Karpas-422 (cell line): ENCODE results near the gene TK2. TPM values are rescaled to one million over a fixed set of nuclear protein-coding genes. Genes with fewer than 3 reads are reported as not detected.

Experiments
- DNase-seq: peaks from one replicate; pipeline ENCODE4 v3.0.0-alpha.2; 2015
- H2AFZ ChIP-seq: fragments of 200-600 bp; sonication (generic); 2 replicates; pipeline ENCODE4 v1.6.1; 2014; ENCODE audit warnings: antibody characterized with exemption, low read length, mixed read lengths
- H3K27ac ChIP-seq: fragments of 200-600 bp; sonication (generic); 2 replicates; pipeline ENCODE4 v1.5.1; 2014; ENCODE audit warnings: mild to moderate bottlenecking, low read length, moderate library complexity
- H3K27me3 ChIP-seq: fragments of 200-600 bp; sonication (generic); 2 replicates; pipeline ENCODE4 v1.6.1; 2014; ENCODE audit warnings: low read length, mixed read lengths
- H3K36me3 ChIP-seq: fragments of 200-600 bp; sonication (generic); 2 replicates; pipeline ENCODE4 v1.6.1; 2014; ENCODE audit warnings: low read length, mixed read lengths; ENCODE audit not compliant: insufficient read depth
- H3K4me1 ChIP-seq: fragments of 200-600 bp; sonication (generic); 2 replicates; pipeline ENCODE4 v1.6.1; 2014; ENCODE audit warnings: mild to moderate bottlenecking, low read length, mixed read lengths
- H3K4me2 ChIP-seq: fragments of 200-600 bp; sonication (generic); 2 replicates; pipeline ENCODE4 v1.6.1; 2014; ENCODE audit warnings: low read length, low read depth, mild to moderate bottlenecking; ENCODE audit not compliant: poor library complexity, severe bottlenecking
- H3K4me3 ChIP-seq: fragments of 200-600 bp; sonication (generic); 2 replicates; pipeline ENCODE4 v1.5.1; 2014; ENCODE audit warnings: mild to moderate bottlenecking, antibody characterized with exemption, low read length, mixed read lengths
- H3K79me2 ChIP-seq: fragments of 200-600 bp; sonication (generic); 2 replicates; pipeline ENCODE4 v1.6.1; 2014; ENCODE audit warnings: mild to moderate bottlenecking, low read length, mixed read lengths
- H3K9ac ChIP-seq: fragments of 200-600 bp; sonication (generic); 2 replicates; pipeline ENCODE4 v1.6.0; 2014; ENCODE audit warnings: low read length
- H3K9me2 ChIP-seq: fragments of 200-600 bp; sonication (generic), shearing (Covaris generic); replicated peaks from 2 replicates; pipeline ENCODE4 v1.6.0; 2014; ENCODE audit warnings: mild to moderate bottlenecking, low read length, moderate library complexity; ENCODE audit not compliant: insufficient read depth
- H3K9me3 ChIP-seq: fragments of 300-700, 200-600 bp; sonication (generic); 2 replicates; pipeline ENCODE4 v1.6.1; 2014; ENCODE audit warnings: low read length, mixed read lengths
- H4K20me1 ChIP-seq: fragments of 200-600 bp; sonication (generic); 2 replicates; pipeline ENCODE4 v1.6.1; 2014; ENCODE audit warnings: mild to moderate bottlenecking, antibody characterized with exemption, low read length, low read depth; ENCODE audit not compliant: insufficient read depth
- total RNA-seq: library from RNA; depleted of rRNA; stranded (reverse); fragments of >200 nt; shearing (Covaris generic); gene quantifications from 2 replicates; pipeline ENCODE4 v1.2.3, GENCODE V29; 2014; ENCODE audit warnings: low replicate concordance

Gene TK2
- total RNA-seq, 1 experiment from 2014 or later, result 6.9 TPM

DNA sequence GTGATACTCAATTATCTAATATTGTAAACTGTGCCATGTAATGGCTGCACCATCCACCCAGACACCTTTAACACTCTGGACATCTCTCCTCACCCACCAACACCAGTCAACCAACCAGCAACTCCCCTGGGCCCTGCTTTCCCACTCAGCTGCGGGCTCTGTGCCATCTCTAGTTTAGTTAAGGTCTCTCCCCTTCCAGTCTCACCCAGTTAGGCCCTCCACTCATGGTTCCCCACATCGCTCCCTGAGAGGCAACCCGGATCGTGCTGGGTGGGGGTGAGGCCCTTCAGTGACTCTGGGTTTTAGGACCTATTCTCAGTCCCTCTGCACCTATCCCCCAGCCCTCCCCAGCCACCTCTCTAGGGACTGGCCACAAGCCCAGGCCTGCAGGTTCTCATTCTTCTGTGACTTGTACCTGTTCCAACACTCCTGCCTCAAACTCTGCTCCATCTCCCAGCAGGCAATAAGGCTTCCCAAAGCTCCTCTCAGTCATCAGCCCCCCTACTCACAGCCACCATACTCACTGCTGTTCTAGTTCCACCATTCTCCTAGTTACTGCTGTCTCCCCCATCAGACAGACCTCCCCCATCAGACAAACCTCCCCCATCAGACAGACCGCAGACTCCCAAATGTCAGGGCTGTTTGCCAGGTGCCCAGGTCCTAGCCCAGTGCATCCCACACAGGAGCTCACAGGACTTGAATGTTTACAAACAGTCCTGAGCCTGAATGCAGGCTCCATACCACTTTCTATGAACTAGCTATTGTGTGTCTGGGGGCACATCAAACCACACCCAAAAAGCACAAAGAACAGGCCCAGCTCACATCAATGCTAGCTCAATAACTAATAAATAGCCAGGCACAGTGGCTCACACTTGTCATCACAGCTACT, 2.6 kb downstream of the TK2 start:
- Histone ChIP-seq H3K36me3 (no peaks in the 10 kb centered on the region), H3K27me3 (no peaks in the 10 kb centered on the region), H3K9me3 (no peaks in the 10 kb centered on the region), H3K9ac (no peak overlapping the region), H3K4me1 (peaks cover 57% of the 10 kb centered on the region), H3K27ac (no peak overlapping the region), H2AFZ (no peak overlapping the region), H4K20me1 (no peaks in the 10 kb centered on the region), H3K79me2 (no peaks in the 10 kb centered on the region), H3K4me2 (peak overlapping the region; percentile 40), H3K4me3 (no peak overlapping the region), H3K9me2 (no peaks in the 10 kb centered on the region)
- no peak for DNase-seq

DNA sequence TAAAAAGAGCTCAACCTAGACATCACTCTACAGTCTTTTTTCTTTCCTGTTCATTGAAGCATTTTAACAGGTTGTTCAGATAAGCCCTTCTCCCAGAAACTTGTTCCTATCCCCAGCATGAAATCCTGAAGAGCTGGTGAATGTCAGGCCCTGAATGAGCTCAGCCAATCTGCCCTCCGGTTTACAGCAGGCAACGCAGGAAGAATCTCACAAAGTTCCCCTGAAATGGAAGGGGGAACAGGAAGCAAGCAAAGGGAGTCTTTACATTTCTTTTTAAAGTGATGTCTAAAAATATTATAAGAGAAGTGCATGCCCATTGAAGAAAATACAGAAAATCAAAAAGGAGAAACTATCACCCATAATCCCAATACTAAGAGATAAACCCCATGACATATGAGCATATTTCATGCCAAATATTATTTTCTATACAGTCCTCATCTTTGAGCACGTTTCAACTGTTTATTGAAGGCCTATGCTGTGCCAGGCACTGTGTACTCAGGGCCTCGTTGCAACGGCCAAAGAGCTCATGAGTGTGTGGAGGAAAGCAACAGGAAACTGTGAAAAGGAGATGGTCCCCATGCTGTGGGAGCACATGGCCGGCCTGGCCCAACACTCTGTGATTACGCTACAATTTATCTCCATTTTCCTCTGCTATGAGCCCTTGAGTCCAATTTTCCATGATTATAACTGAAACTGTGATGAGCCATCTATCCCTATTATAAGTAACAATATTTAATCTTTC, 5.7 kb downstream of the TK2 start:
- Histone ChIP-seq H3K9me3 (no peaks in the 10 kb centered on the region), H2AFZ (no peak overlapping the region), H3K27ac (no peak overlapping the region), H3K36me3 (no peaks in the 10 kb centered on the region), H3K27me3 (no peaks in the 10 kb centered on the region), H3K4me2 (no peak overlapping the region), H3K4me3 (no peak overlapping the region), H3K9ac (no peak overlapping the region), H3K9me2 (no peaks in the 10 kb centered on the region), H3K4me1 (peaks cover 32% of the 10 kb centered on the region), H4K20me1 (no peaks in the 10 kb centered on the region), H3K79me2 (no peaks in the 10 kb centered on the region)
- no peak for DNase-seq

DNA sequence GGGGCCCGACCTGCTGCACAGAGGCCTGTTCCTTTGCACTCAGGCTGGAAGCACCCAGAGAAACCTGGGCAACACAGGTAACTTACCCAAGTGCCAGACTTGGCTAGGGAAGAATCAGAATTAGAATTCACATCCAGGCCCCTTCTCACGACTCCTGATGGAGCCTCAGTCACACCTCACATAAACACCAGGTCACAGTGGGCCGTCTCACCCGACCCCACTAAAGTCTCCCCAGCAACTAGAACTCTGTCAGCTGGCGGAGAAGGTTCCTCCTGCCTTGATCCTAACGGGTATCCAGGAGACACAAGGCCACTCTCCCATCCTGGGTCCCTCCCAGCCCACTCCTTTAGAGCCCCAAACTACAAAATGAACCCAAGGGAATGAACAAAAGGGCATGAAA, 6.4 kb downstream of the TK2 start:
- DNase-seq, result no peak
- H3K4me2 ChIP-seq, result no peak overlapping the region
- no peak overlapping the region for H3K27ac ChIP-seq
- H3K4me3 ChIP-seq, result no peak overlapping the region
- no peaks in the 10 kb centered on the region for H3K9me2 ChIP-seq
- H3K79me2 ChIP-seq, result no peaks in the 10 kb centered on the region
- H2AFZ ChIP-seq, result no peak overlapping the region
- no peaks in the 10 kb centered on the region for H3K36me3 ChIP-seq
- H3K27me3 ChIP-seq, result no peaks in the 10 kb centered on the region
- no peak overlapping the region for H3K9ac ChIP-seq
- H3K4me1 ChIP-seq, result peaks cover 28% of the 10 kb centered on the region
- no peaks in the 10 kb centered on the region for H3K9me3 ChIP-seq
- no peaks in the 10 kb centered on the region for H4K20me1 ChIP-seq

DNA sequence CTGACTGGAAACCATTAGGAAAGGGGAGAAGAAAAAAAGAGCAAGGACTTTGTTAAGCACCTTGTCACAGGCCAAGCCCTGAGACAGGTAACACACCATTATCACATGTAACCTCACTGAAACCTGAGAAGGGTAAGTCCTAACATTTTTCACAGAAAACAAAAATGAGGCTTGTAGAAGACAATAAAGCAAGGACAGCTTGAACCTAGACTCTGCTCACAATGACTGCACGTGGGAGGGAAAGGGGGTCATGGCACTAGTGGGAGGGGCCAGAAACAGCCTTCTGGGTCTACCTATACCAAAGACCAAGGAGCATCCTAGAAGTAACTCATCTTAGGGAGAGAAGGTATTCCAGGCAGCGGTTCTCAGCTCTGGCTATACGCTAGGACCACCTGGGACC, 7.5 kb downstream of the TK2 start:
- peaks cover 25% of the 10 kb centered on the region for H3K4me1 ChIP-seq

DNA sequence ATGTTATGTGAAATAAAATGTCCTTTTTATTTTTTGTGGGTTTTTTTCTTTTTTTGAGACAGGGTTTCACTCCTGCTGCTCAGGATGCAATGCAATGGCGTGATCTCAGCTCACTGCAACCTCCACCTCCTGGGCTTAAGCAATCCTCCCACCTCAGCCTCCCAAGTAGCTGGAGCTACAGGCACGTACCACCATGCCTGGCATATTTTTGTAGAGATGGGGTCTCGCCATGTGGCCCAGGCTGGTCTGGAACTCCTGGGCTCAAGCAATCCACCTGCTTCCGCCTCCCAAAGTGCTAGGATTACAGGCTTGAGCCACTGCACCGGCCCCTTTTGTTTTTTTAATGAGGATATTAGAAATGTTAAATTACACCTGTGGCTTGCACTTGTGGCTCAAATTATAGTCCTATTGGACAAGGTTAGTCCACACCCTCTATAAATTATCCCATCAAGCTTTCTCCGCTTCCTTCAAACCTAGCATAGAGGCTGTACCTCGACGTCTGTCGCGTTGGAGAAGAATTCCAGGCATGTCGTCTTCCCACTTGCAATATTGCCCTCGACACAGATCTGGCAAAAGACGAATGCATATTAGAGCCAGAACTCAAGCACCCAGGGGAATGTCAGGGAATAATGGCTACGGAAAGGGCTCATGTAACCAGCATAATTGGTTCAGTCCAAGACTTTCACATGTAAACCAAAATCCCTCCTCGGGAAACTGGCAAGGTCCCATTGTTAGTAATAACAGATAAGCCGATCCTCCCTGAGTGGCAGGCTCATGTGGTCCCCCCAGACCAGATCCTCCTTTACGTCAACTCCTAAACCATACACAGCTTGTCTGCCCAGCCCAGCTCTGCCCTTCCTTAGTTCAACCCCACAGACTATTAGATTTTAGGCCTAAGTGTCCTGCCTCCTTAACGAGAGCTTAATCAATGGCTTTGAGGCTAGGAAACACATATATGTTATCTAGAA, 8.2 kb downstream of the TK2 start:
- Histone ChIP-seq H3K27me3 (no peaks in the 10 kb centered on the region), H2AFZ (no peak overlapping the region), H3K9ac (no peak overlapping the region), H3K4me1 (peaks cover 18% of the 10 kb centered on the region), H3K4me2 (no peak overlapping the region), H3K9me2 (no peaks in the 10 kb centered on the region), H3K4me3 (no peak overlapping the region), H3K79me2 (no peaks in the 10 kb centered on the region), H3K36me3 (no peaks in the 10 kb centered on the region), H3K9me3 (no peaks in the 10 kb centered on the region), H4K20me1 (no peaks in the 10 kb centered on the region), H3K27ac (no peak overlapping the region)
- no peak for DNase-seq

More for the DNA sequence above, 7.5 kb downstream of the TK2 start:
- Histone ChIP-seq H4K20me1 (no peaks in the 10 kb centered on the region), H3K4me3 (no peak overlapping the region), H3K27me3 (no peaks in the 10 kb centered on the region), H3K9me2 (no peaks in the 10 kb centered on the region), H3K9me3 (no peaks in the 10 kb centered on the region), H3K9ac (no peak overlapping the region), H3K27ac (no peak overlapping the region), H3K79me2 (no peaks in the 10 kb centered on the region), H3K4me2 (no peak overlapping the region), H2AFZ (no peak overlapping the region), H3K36me3 (no peaks in the 10 kb centered on the region)
- no peak for DNase-seq

DNA sequence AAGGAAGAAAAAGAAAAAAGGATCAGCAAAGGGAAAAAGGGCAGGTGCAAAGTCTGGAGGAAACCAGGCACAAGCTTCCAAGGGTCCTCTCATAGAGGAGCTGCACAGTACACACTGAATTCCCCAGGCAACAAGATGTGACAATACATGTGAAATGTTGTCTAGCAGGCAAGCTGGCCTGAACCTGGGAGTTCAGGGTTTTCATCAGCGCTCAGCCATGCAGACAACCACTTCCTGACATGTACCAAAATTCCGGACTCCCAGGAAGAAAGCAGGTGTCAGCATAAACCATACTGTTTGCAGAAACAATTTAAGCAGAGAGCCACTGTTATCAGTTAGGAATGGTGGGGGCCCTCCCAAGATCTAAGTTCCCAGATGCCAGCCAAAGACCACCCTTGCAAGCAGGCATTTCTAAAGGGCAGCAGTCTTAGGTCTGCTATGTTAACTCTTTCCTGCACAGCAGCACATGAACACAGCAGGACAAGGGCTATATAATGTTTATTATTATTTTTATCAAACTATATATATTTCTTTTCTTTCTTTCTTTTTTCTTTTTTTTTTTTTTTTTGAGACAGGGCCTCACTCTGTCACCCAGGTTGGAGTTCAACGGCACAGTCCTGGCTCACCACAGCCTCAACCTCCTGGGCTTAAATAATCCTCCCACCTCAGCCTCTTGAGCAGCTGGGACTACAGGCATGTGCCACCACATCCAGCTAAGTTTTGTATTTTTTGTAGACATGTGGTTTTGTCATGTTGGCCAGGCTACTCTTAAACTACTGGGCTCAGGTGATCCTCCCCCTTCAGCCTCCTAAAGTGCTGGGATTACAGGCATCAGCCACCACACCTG, 10.1 kb downstream of the TK2 start:
- Histone ChIP-seq H3K9me2 (no peaks in the 10 kb centered on the region), H3K36me3 (no peaks in the 10 kb centered on the region), H3K27me3 (no peaks in the 10 kb centered on the region), H3K4me2 (no peak overlapping the region), H3K4me3 (no peak overlapping the region), H3K4me1 (peaks cover 9% of the 10 kb centered on the region), H3K9ac (no peak overlapping the region), H3K79me2 (no peaks in the 10 kb centered on the region), H2AFZ (no peak overlapping the region), H4K20me1 (no peaks in the 10 kb centered on the region), H3K9me3 (no peaks in the 10 kb centered on the region), H3K27ac (no peak overlapping the region)
- no peak for DNase-seq

DNA sequence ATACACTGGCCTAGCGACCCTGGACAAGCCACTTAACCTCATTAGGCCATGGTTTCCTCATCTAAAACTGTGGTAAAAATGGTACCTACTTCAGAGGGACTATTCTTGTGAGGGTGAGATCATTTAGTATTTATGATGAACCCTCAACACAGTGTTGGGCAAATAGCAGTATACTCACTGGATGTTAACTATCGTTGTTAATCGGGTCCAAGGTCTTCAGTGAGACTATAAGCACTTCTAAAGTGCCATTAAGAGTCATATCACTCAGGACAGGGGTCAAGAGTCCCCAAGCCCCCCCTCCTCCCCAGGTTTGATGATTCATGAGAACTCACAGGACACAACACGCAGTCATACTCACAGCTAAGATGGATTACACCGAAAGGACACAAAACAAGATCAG, 11.0 kb downstream of the TK2 start:
- no peaks in the 10 kb centered on the region for H3K79me2 ChIP-seq

More for the DNA sequence above, 11.0 kb downstream of the TK2 start:
- H3K9me3 ChIP-seq, result no peaks in the 10 kb centered on the region
- no peak overlapping the region for H2AFZ ChIP-seq
- H3K4me3 ChIP-seq, result no peak overlapping the region
- H3K27me3 ChIP-seq, result no peaks in the 10 kb centered on the region
- no peak overlapping the region for H3K9ac ChIP-seq
- no peaks in the 10 kb centered on the region for H3K36me3 ChIP-seq
- H3K4me1 ChIP-seq, result peaks cover 3% of the 10 kb centered on the region
- no peaks in the 10 kb centered on the region for H4K20me1 ChIP-seq
- no peaks in the 10 kb centered on the region for H3K9me2 ChIP-seq
- H3K27ac ChIP-seq, result no peak overlapping the region
- no peak for DNase-seq
- no peak overlapping the region for H3K4me2 ChIP-seq
